Measurements from ENCODE around the gene ABCD4.

DNA sequence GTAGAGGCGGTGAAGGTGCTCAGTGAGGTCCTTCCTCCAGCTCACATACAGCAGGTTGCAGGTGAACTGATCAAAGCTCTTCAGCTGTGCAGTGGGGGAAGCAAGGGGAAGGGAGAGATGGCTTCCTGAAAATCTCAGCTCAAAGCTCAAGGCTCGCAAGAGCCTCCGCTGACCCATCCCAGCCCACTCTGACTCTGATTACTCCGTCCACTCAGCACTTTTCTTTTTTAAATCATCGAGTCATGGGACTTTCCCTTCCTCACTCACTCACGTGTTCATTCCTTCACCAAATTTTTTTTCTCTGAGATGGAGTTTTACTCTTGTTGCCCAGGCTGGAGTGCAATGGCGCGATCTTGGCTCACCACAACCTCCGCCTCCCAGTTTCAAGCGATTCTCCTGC, 4.7 kb downstream of the ABCD4 start:
- TF ChIP-seq CTCF (IDR thresholded peaks at IDR 0.05; ENCODE audit: extremely low read depth in 1 of 2, insufficient read depth in 1 of 2, low read depth in 1 of 2, low read length in 2 of 2): no peak
- no peak for TF ChIP-seq FOS (IDR thresholded peaks at IDR 0.05; ENCODE audit: borderline replicate concordance, insufficient read depth, low read length)
- TF ChIP-seq POLR2A (IDR thresholded peaks at IDR 0.05; ENCODE audit: low read depth, low read length): no peak
- TF ChIP-seq MYC (IDR thresholded peaks at IDR 0.05; ENCODE audit: low read depth, low read length): no peak
- no peak for TF ChIP-seq EZH2 (IDR thresholded peaks at IDR 0.05; ENCODE audit: borderline replicate concordance, low read depth, low read length, severe bottlenecking)
